ENCODE data around the gene CLCN6.

DNA sequence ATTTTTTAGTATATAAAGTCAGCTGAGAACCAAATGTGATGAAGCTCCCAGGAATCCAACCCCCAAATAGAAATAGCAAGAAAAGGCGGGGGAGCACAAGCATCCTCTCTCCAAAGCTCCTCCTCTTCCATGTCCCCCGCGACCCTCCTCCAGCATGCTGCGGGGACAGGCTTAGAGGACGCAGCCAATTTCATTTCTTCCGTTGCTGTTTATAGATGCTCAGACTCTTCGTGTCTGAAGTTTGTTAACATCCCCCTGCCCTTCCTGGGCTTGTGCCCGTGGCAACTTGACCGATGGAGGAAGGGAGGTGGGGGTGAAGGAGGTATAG lies 42.3 kb downstream of the CLCN6 start:
- TF ChIP-seq CTCF (IDR thresholded peaks at IDR 0.05) (no peak), POLR2A (IDR thresholded peaks at IDR 0.05) (no peak)
